ENCODE results near the gene GRIK4.

Gene GRIK4

GRCh38 chr11:120634706-120635105, 123.2 kb downstream of the GRIK4 start:
- H3K4me3 ChIP-seq (ENCODE audit: low read length), result no peak overlapping the region
- no peak for TF ChIP-seq CTCF (conservative IDR thresholded peaks at IDR 0.05; ENCODE audit: low read depth, low read length)
- DNase-seq (ENCODE audit: low read depth), result no peak

- no peak for DNase-seq (ENCODE audit: low read depth)
- TF ChIP-seq CTCF (conservative IDR thresholded peaks at IDR 0.05; ENCODE audit: low read depth, low read length), result no peak
- no peak overlapping the region for H3K4me3 ChIP-seq (ENCODE audit: low read length)
Measured at GRCh38 chr11:120635136-120635810, 123.7 kb downstream of the GRIK4 start.

GRCh38 chr11:120637131-120637530, 125.6 kb downstream of the GRIK4 start:
- no peak for DNase-seq (ENCODE audit: low read depth)
- no peak for TF ChIP-seq CTCF (conservative IDR thresholded peaks at IDR 0.05; ENCODE audit: low read depth, low read length)
- no peak overlapping the region for H3K4me3 ChIP-seq (ENCODE audit: low read length)

- no peak for DNase-seq (ENCODE audit: low read depth)
- no peak overlapping the region for H3K4me3 ChIP-seq (ENCODE audit: low read length)
- no peak for TF ChIP-seq CTCF (conservative IDR thresholded peaks at IDR 0.05; ENCODE audit: low read depth, low read length)
Measured at GRCh38 chr11:120642196-120642894, 130.8 kb downstream of the GRIK4 start.

- TF ChIP-seq CTCF (conservative IDR thresholded peaks at IDR 0.05; ENCODE audit: low read depth, low read length), result no peak
- no peak for DNase-seq (ENCODE audit: low read depth)
- H3K4me3 ChIP-seq (ENCODE audit: low read length), result no peak overlapping the region
Measured at GRCh38 chr11:120643284-120643683, 131.7 kb downstream of the GRIK4 start.

GRCh38 chr11:120645639-120646038, 134.1 kb downstream of the GRIK4 start:
- no peak for TF ChIP-seq CTCF (conservative IDR thresholded peaks at IDR 0.05; ENCODE audit: low read depth, low read length)
- H3K4me3 ChIP-seq (ENCODE audit: low read length), result no peak overlapping the region
- DNase-seq (ENCODE audit: low read depth), result no peak

GRCh38 chr11:120646206-120646605, 134.7 kb downstream of the GRIK4 start:
- no peak for DNase-seq (ENCODE audit: low read depth)
- no peak overlapping the region for H3K4me3 ChIP-seq (ENCODE audit: low read length)
- TF ChIP-seq CTCF (conservative IDR thresholded peaks at IDR 0.05; ENCODE audit: low read depth, low read length), result no peak

Measured in retinal pigment epithelial cell (primary cell).